GM21717 (cell line): ENCODE measurements around the gene SLC4A3.
A peak's percentile ranks its signal among the peaks of the same experiment; 100 is the strongest.

Source experiments
- ATAC-seq: cut with Tn5 transposase; IDR thresholded peaks from one replicate; pipeline ENCODE4 v1.9.1; 2021; ENCODE audit warnings: mild to moderate bottlenecking, moderate library complexity; ENCODE audit not compliant: unreplicated experiment

SLC4A3 gene

DNA sequence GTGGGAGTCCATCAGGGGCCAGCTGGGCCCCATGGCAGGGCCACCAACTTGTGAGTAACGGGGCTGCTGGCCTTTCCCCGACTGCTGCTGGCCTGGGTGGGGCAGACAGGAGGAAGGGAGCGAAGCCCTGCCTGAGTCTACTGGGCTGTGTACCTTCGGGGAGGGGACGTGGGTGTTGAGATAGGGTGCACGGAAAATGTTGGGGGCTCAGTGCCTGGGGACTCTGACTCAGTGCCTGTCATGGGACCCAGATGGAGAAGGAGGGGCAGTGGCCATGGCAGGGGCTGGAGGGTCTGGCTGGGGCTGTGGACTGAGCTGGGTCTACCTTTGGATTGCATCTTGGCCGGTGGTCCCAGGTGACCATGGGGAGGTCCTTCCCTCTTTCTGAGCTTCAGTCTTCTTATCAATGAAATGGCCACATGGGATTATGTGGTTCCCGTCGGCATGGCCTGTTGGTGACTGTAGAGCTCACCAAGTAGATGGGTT lies 4.0 kb downstream of the SLC4A3 start:
- ATAC-seq = no peak

DNA sequence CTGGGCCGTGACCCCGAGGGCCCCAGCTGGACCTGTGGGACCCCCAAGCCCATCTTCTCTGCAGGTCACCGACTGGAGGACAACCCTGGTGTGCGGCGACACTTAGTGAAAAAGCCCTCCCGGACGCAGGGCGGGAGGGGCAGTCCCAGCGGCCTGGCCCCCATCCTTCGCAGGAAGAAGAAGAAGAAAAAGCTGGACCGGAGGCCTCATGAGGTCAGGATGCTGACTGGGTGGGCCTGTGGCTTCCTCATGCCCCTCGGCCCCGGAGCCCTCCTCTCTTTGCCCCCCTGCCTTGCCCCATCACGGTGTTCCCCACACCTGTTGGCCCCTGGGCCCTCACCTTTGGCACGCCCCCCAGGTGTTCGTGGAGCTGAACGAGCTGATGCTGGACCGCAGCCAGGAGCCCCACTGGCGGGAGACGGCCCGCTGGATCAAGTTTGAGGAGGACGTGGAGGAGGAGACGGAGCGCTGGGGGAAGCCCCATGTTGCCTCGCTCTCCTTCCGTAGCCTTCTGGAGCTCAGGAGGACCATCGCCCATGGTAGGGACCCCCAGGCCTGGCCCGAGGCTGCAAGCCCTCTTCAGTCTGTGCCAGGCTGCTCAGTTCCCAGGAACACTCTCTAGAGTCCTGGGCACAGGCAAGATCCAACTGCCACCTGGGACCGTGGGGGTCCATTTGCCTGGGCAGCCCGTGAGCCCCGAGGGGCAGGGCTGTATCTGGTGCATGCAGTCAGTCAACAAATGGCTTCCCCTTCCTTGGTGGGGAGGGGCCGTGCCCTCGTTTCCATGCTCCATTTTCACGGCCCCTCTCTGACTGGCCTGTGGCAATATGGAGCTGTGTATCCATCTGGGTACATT lies 4.7 kb downstream of the SLC4A3 start:
- ATAC-seq = no peak

DNA sequence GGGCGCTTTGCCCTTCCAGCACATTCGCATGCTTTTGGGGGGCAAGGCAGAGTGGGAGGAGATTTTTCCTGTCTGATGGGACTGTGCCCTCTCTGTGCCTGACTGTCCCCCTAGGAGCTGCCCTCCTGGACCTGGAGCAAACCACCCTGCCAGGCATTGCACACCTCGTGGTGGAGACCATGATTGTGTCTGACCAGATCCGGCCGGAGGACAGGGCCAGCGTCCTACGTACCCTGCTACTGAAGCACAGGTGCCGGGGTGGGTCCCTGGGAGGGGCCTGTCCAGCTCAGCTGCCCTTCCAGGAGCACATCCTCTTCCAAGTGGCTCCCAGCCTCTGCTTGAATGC lies 5.3 kb downstream of the SLC4A3 start:
- ATAC-seq = no peak

DNA sequence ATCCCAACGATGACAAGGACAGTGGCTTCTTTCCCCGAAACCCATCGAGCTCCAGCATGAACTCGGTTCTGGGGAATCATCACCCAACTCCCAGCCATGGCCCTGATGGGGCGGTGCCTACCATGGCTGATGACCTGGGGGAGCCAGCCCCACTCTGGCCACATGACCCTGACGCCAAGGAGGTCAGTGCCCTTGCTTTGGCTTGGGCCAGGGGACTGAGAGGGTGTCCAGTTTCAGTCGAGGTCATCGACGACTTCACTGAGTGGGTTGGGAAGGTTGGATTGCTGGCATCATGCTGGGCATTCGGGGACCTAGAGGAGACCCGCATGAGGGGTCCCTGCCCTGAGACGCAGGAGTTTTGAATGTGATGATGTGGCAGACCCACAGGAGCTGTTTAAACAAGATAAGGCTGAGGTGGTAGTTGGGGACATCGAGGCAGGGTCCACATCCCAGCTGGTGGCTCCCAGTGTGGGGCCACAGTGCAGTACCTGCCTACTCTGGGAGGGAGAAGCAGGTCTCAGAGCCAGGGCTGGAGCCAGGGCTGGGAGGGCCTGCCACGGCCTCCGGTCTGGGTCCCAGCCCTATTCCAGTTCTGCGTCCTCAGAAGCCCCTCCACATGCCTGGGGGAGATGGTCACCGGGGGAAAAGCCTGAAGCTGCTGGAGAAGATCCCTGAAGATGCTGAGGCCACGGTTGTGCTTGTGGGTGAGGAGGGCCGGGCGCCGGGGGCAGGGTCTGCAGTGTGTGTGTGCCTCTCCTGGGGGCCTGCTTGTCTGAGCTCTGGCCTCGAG lies 6.0 kb downstream of the SLC4A3 start:
- ATAC-seq = no peak

DNA sequence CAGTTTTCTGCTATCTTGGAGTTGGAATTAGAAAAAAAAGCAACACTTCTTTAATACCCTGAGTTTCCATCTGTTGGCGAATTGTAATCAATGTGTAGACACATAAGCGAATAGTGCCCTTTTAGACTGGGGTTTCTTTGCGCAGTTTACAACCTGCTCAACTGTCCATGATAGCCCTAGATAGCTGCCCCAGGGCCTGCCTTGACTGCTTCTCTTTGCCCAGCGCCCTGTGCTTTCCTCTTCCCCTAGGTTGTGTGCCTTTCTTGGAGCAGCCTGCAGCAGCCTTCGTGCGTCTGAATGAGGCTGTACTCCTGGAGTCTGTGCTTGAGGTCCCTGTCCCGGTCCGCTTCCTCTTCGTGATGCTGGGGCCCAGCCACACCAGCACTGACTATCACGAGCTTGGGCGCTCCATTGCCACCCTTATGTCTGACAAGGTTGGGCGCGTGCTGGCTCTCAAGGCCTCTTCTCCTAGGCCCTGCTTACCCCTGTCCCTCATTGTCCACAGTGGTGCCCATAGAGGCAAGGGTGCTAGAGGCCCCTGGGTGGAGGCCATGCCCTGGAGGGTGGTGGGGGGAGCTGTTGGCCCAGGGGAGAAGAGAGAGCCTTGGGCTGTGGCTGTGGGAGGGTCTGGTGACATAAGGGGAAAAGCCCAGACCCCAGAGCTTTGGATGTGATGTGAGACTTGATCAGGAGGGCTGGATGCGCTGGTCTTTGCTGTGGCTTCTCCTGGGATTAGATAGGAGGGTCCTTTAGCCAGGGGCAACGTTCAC lies 6.9 kb downstream of the SLC4A3 start:
- no peak for ATAC-seq

DNA sequence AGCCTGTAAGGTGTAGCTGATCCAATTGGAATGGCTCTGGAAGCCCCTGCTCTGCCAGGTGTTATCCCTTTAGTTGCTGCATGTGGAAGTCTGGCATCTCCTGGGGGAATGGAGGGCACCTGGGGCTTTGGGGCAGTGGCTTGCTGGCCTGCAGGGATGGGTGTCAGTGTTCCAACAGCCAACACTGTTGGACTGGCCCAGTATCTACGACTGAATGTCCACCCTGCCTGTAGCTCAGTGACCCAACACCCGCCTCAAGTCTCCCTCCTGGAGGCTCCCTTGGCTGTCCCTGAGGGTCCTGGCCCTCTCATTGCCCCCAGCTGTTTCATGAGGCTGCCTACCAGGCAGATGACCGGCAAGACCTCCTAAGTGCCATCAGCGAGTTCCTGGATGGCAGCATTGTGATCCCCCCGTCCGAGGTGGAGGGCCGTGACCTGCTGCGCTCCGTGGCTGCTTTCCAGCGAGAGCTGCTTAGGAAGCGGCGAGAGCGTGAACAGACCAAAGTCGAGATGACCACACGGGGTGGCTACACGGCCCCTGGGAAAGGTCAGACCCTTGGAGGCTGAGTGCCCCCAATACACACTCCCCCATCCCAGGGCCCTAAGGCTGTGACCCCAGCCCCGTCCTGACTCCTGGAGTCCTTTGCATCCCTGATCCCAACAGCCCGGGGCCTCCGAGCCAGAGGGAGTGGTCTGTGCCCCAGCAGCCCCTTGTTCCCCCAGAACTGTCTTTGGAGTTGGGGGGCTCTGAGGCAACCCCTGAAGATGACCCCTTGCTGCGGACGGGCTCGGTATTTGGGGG lies 7.7 kb downstream of the SLC4A3 start:
- no peak for ATAC-seq

DNA sequence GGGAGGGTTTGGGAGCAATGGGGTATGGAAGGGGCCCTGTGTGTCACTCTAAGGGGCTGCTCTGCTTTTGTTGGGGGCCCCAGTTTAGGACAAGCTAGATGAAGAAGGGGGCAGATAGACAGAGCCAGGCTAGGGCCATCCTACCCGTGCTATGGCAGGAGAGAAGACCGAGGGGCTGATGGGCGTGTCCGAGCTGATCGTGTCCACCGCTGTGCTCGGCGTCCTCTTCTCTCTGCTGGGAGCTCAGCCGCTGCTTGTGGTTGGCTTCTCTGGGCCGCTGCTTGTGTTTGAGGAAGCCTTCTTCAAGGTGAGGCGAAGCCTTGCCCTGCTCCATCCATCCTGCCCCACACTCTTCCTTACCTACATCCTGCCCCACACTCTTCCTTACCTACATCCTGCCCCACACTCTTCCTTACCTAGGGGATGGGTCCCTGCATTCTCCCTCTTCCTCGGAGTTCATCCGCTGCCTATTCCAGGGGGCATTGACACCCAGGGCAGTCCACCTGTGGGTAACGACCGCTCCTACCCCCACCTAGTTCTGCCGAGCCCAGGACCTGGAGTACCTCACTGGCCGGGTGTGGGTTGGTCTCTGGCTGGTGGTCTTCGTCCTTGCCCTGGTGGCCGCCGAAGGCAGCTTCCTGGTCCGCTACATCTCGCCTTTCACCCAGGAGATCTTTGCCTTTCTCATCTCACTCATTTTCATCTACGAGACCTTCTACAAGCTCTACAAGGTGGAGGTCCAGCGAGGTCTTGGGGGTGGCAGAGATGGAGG lies 8.9 kb downstream of the SLC4A3 start:
- no peak for ATAC-seq

DNA sequence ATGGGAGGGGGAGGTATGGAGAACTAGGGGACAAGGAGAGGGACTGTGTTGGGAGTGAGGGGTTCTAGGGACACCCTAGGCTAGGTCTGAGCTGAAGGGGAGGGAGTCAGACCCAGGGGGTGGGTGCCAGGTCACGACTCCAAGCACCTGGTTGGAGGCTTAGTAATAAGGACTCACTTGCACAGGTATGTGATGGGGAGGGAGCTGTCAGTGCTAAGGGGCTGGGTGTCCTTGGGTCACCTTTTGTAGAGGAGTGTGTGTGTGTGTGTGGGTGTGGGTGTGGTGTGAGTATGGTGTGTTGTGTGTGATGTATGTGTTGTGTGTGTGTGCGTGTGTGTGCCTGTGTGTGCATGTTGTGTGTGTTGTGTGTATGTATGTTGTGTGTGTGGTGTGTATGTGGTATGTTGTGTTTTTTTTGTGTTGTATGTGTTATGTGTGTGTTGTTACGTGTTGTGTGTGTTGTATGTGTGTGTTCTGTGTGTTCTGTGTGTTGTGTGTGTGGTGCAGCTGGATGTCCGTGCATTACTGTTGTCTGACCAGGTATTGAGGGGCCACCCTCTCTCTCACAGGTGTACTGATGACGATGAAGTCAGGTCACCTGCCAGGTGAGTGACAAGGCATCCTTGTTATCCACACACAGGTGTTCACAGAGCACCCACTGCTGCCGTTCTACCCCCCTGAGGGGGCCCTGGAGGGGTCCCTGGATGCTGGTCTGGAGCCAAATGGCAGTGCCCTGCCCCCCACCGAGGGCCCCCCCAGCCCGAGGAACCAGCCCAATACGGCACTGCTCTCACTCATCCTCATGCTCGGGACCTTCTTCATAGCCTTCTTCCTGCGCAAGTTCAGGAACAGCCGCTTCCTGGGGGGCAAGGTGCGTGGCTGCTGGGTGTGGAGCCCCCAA lies 9.8 kb downstream of the SLC4A3 start:
- ATAC-seq = no peak

DNA sequence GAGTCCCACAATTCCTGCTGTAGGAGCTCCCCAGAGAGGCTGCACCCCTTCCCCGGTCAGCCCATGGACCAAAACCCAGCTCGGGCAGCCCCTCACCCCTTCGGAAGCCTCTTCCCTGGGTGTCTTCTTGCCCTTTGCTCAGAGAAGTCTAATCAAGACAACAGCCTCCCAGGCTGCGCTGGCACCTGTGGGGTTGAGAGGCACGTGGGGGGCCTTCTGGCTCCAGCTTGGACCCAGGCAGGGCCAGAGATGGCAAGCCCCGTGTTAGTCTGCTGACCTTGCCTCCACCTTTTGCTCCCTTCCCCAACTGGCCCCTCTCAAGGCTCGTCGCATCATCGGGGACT lies 10.4 kb downstream of the SLC4A3 start:
- no peak for ATAC-seq

DNA sequence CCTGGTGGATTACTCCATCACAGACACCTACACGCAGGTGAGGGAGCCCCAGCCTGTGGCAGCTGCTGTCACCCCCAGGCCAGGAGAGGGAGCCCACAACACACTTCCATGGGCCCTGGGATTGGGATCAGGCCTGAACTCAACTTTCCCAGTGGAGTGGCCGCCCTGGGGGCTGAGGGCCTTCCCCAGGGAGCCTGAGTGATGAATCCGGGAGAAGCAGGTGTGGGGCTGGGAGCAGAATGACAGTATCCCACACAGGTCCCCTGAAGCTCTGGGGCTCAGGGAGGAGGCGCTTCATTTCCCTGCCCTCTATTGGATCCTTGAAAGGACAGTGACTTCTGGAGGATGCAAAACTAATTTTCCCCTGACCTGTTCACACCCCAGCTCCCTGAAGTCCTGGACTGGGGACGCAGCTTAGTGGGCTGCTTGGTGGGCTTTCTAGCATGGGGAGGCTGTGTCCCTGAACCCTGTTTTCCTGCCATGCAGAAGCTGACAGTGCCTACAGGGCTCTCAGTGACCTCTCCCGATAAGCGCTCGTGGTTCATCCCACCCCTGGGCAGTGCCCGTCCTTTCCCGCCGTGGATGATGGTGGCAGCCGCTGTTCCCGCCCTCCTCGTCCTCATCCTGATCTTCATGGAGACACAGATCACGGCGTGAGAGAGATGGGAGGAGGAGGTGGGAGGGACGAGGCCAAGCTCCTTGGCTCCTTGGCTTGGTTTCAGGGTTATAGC lies 11.0 kb downstream of the SLC4A3 start:
- ATAC-seq = no peak

DNA sequence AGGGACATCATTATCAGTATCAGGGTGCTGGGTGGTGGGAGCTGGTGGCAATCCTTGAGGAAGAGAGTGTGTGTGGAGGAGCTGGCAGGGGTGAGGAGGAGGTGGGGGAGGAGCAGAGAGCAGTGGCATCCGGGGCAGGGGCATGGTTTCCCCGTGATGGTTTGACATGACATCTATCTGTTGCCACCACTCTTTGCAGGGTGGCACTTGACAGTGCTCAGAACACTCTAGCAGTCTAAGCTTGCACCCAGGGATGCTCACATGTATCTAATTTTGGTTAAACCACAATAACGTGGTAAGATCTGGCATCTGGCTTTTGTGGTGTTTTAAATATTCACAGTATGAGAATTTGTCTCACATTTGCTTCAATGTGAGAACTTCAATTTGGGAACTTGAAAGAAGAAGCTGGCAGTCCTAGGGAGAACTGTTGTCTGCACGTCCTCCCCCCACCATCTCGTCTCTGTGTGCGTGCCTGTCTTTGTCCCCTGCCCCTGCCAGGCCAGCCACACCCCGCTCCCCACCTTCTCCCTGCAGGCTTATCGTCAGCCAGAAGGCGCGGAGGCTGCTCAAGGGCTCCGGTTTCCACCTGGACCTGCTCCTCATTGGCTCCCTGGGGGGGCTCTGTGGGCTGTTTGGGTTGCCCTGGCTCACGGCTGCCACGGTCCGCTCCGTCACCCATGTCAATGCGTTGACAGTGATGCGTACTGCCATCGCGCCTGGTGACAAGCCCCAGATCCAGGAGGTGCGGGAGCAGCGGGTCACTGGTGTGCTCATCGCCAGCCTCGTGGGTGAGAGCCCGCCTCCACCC lies 11.7 kb downstream of the SLC4A3 start:
- no peak for ATAC-seq

DNA sequence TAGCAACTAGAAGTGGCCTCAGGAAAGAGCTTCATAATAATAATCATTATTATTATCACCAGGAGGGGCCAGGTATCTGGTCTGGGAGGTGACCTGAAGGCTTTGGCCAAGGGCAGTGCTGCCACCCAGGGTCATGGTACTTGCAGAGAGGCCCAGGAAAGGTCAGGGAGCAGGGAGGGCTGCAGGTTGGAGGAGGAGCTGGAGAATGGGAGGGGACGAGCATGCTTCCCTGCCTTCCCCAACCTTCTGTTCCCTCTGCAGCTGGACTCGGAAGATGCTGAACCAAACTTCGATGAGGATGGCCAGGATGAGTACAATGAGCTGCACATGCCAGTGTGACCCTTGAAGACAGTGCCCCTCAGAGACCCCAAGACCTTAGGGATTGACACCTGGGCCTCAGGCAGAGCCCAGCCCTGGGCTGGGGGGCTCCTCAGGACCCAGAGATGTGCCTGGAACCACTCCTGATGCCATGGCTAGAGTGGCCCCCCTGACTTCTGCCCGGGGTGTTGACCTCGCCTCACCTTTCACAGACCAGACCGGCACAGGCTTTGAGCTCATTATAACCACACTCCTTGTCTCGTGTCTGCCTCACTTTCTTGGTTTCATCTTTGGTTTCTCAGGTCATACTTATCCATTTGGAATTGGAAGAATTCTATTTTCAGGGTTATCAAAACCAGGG lies 14.1 kb downstream of the SLC4A3 start:
- no peak for ATAC-seq

DNA sequence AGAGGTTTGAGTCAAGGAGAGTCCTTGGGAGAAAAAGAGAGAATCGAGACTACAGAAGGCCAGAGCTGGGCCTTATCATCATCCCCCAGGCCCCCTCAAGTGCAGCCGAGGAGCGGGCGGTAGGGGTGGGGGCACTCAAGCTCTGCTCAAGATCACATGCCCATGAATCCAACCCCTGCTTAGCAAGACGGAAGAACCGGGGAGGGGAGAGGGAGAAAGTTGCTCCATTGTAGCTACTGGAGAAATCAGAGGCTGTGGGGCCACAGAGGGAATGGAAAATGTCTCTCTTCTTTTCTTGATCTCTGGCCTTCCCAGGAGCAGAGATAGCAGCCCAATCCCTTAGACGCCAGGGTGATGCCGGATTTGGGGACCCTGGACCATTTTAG lies 14.6 kb downstream of the SLC4A3 start:
- no peak for ATAC-seq

DNA sequence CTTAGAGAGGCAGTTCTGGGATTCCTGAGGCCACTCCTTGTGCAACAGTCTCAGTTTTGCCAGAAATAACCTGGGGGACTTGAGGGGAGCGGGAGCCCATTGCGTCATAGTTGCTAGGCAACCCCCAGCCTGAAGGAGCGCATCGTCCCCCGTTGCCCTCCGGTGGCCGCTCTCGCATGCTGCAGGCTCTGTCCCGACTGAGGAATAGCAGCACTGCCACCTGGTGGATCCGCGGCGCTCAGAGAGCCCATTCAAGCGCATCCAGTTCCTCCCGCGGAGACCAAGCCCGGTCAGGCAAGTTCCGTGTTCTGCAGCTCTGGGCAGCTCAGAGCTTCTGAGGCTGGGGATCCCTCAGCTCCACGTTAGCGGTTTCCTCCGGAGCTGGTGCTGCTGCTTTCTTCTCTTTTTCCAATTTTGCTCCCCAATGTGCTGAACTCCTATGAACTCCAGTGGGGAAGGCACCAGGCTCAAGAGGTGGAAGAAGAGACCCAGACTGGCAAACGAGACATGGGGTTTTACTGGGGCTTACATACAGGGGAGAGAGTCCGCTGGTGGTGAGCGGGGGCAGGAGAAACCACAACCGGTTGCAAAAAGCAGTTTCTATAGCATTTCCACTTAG lies 15.1 kb downstream of the SLC4A3 start:
- peak; percentile 98 for ATAC-seq

DNA sequence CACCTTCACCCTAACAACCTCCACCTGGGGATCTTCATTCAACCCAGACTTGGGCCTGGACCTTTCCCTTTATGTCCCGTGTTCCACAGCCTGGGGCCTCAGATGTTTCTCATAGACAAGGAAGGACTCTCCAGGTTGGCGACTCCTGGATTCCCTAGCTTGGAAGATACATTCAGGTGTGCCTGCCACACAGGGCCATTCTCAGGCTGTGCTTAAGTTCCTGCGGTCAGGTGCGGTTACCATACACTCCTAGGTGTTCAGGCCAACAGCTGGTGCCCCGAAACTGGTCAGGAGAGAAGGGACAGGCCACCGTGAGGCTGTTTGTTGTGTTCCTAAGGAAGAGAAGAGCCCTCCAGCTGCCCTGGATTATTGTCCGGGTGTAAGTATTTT lies 15.6 kb downstream of the SLC4A3 start:
- ATAC-seq = no peak

DNA sequence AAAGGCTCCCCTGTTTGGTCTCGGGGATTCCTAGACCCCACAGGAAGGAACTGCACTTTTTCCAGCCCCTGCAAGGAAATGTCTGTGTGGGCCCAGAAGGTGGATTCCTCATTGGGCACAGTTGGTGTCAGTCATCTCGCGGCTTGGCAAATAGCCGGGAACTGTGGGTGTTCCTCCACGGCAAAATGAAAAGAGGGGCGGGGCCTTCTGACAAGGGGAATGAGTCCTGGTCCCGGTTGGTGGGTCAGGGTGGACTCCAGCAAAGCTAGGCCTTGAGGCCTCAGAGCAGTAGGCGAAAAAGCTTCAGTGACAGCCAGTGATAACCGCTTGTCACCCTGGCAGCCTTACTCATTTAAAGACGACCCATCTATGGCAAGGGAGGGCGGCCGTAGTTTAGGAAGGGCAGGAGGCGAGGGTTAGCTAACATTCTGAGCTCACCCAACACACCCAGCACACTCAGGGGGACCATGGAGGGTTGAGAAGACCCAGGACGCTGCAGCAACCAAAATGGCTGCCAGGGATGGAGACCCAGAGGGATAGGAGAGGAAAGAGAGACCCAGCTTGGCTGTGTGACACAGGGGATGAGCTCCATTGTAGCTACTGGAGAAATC lies 16.5 kb downstream of the SLC4A3 start:
- no peak for ATAC-seq
